ENCODE results near the gene SDF2L1. TPM values are rescaled to one million over a fixed set of nuclear protein-coding genes. Genes with fewer than 3 reads are reported as not detected.
"Not testable (repeated sequence)": the region's sequence is repeated elsewhere in the genome, so short reads cannot be mapped to it uniquely, and the experiment has no call there.

The SDF2L1 gene
- total RNA-seq, 2 donors from 2014 or later = 27.8 to 33.1 TPM

GRCh38 chr22:21679383-21679782 lies 37.3 kb downstream of the SDF2L1 start:
- intact Hi-C loops (cut with DNase I) = no loop called here
- no peak for DNase-seq (ENCODE audit: low spot score)

DNA sequence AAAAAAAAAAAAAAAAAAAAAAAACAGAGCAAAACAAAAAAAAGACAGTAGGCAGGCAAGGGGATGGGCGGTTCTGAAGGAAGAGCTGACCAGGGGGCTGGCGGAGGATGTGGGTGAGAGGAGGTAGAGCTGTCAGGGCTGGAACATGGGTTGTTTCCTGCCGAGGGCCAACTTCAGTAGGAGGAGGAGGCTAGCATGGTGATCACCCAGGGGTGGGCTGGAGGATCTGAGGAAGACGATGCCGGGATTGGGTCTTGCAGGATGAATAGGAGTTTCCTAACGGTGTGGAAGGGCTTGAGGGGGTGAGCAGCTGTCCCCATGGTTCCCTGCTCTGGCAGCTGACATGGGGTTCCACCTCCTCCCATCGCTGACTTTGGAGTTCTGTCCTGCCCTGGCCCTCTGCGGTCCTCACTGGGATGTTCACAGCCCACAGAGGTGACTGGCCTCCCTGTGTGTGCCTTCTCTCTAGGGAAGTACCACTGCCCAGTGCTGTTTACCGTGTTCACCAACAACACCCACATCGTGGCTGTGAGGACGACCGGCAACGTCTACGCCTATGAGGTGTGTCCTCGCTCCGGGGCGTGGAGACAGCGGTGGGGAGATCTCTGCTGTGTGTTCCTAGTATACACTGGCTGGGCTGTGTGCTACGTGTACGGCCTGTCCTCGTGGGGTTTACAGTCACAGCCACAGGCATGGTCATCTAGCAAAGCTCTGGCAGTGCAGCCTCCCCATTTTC lies 38.9 kb downstream of the SDF2L1 start:
- no peak for DNase-seq (ENCODE audit: low spot score)
- intact Hi-C loops (cut with DNase I) = no loop called here

DNA sequence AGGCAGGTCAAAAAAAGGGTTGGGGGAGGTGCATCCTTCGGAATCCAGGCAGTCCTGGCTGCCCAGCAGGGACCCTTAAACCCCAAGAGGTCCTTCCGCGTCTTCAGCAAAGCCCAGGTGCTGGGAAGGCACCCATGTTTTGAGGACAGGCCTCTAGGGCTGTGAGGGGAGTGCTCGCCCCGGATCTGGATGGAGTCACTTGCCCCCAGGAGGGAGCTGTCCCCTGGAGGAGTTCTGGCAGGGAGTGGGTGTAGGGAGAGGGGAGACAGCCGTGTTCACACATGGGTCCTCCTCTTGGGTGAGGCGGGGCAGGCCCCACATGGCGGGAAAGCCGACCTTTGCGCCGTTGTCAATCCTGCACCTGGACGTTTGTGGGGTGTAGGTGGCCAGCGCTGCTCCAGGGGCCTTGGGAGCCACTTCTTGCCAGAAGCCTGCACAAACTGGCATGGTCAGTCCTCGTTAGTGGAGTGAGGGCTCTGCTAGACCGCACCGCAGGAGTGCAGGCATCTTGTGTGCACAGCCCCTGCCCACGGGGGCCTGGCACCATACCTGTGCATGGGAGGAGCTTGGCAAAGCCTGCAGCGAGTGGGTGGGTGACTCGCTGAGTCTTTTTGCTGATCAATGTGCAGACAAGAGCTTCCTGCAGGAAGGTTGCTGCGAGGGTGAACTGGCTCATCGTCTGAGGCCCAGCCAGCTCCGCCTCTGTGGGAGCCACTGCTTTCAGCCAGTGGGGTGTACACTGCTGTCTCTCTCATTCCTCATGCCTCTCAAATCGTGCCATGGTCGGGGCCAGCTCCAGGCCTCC lies 39.7 kb downstream of the SDF2L1 start:
- intact Hi-C loops (cut with DNase I) = no loop called here
- no peak for DNase-seq (ENCODE audit: low spot score)

GRCh38 chr22:21682385-21683175 lies 40.5 kb downstream of the SDF2L1 start:
- DNase-seq (ENCODE audit: low spot score) = no peak
- intact Hi-C loops (cut with DNase I) = no loop called here

DNA sequence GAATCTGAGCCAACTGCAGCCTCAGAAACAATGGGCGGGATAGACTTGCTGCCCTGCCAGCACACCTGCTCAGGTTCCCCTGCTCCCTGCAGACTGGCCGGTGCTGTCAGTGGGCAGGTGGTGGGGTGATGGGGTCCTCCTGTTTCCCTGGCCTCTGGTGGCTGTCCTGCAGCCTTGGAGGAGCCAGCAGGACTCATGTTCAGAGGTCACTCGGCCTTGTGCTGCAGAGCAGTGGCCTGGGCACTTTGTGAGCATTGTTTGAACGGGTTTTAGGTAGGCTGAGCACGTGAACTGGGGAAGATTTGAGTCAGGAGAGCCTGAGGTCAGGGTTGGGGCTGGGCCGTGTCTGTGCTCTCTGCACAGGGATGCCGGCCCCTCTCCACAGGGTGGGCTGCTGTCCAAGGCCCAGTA lies 41.3 kb downstream of the SDF2L1 start:
- intact Hi-C loops (cut with DNase I) = no loop called here
- DNase-seq (ENCODE audit: low spot score) = no peak

DNA sequence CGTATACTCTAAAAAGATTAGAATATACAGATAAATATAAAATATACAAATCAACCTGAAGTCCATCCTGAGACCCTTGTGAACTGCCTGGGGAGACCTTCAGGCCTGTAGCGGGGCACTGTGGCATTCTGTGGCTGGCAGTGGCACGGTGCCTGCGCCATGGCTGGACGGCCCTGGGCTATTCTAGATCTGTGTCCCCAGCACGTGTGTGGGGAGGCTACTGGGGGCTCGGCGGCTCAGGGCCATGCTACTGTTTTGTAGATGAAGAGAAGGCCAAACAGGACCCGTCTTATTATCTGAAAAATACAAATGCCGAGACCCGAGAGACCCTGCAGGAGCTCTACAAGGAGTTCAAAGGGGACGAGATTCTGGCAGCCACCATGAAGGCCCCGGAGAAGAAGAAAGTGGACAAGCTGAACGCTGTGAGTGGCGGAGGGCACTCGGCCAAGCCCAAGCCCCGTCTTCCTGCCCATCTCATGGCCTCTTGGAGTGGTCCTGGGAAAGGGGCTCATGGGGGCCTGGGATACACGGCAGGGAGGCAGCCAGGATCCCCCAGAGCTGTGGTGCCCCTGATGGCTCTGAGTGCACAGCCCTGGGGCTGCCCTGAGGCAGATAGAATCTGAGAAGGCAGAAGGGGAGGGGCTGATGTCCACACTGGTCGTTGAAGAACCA lies 42.5 kb downstream of the SDF2L1 start:
- intact Hi-C loops (cut with DNase I) = no loop called here
- no peak for DNase-seq (ENCODE audit: low spot score)

- DNase-seq (ENCODE audit: low spot score) = no peak
- intact Hi-C loops (cut with DNase I) = no loop called here
These were observed 43.0 kb downstream of the SDF2L1 start for GRCh38 chr22:21685164-21685513.

DNA sequence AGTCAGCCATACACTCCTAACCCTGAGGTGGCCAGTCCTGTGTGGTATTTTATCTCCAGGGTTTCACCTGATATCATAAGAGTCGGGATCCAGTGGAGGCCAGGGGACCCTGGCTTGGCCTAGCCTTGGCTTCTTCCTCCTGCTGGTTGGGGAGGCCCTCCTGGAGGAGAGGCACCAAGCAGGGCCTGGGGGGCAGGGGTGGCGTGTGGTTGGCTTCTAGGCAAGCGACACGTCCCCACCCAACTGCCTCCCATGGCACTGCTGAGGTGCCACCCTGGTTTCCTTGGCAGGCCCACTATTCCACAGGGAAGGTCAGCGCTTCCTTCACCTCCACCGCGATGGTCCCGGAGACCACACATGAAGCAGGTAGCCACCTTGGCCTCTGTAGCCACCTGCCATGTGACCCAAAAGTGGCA lies 44.1 kb downstream of the SDF2L1 start:
- no peak for DNase-seq (ENCODE audit: low spot score)
- intact Hi-C loops (cut with DNase I) = no loop called here

DNA sequence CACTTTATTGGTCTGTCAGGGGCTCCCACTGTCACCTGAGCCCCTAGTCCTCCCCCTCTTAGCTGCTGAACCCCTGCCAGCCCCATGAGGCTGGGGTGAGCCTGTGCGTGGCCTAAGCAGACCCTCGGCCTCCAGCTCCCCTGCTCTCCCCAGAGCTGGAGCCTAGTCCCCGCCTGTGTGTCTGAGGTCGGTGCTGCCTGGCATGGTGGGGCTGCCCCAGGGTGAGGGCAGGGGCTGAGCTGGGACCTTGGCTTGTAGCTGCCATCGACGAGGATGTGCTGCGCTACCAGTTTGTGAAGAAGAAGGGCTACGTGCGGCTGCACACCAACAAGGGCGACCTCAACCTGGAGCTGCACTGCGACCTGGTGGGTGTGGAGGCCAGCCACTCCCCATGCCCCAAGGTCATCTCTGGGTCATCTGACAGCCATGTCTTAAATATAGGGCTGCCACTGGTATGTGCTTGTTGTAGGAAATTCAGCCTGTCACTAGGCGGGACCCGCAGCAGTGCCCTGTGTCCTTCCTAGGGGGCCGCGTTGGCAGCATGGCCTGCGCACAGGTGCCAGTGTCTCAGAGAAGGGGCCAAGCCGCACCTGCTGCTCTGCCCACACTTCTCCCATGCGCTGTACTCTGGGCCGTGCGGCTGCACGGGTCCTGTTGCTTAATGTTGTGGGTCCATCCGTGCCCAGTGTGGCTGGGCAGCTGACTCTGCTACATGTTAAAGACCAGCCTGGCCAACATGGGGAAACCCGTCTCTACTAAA lies 44.7 kb downstream of the SDF2L1 start:
- intact Hi-C loops (cut with DNase I) = no loop called here
- DNase-seq (ENCODE audit: low spot score) = no peak

DNA sequence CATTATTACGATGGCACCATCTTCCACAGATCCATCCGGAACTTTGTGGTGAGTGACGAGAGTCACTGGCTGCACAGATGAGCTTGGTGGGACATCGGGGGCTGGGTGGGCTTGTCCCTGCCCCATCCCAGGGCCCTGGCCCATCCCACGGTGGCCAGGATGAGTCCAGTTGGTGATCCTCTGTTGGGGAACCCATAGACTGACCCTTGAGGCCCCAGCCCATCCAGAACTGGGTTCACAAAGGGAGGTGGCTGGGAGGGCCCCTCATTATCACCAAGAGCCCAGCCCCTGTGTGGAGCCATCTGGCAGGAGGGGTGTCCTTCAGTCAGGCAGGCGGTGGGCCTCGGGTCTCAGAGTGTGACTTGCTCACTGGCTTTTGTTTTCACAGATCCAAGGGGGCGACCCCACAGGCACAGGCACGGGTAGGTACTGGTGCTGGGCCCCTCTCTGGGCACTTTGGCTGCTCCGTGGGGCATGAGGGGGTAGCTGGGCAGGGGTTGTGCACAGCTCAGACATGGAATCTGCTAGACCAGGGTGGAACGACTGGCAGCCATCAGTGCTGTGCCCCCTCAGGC lies 45.7 kb downstream of the SDF2L1 start:
- intact Hi-C loops (cut with DNase I) = no loop called here
- DNase-seq (ENCODE audit: low spot score) = no peak

DNA sequence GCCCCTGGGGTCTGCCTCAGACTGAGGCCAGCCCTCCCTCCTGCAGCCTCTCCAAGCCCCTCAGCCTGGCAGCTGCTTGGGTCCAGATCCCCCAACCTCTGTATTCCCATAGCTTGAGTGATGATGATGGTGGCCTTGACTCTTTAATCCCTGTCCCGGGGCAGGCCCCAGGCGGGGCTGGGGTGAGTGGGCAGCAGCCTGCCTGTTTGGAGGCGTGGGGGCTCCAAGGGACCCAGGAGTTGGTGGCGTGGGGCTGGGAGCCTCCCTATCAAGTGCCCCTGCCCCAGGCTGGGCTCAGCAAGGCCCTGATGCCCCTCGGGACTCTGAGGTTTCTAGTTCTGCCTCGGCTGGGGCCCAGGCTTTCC lies 46.2 kb downstream of the SDF2L1 start:
- DNase-seq (ENCODE audit: low spot score) = no peak
- intact Hi-C loops (cut with DNase I) = no loop called here

GRCh38 chr22:21688706-21689381 lies 46.7 kb downstream of the SDF2L1 start:
- intact Hi-C loops (cut with DNase I) = no loop called here

DNA sequence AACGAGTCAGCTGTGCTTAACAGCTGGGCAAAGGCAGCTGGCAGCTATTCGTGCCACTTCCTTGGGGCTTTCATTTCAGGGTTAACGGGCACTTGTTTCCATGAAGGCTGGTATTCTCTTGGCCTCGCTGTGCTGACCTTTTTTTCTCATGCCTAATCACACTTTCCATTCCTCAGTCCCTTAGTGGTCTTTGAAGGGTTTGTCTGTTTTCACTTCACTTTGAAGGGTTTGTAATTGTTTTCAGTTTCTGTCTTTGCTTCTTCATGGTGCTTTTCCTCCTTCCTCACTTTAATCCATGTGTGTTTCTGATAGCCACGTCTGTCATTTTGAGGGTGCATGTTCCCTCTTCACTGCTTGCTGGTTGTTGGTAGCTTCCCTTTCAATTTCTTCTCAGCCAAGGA lies 48.3 kb downstream of the SDF2L1 start:
- no peak for DNase-seq (ENCODE audit: low spot score)
- intact Hi-C loops (cut with DNase I) = no loop called here

More at GRCh38 chr22:21688706-21689381, 46.7 kb downstream of the SDF2L1 start:
- DNase-seq (ENCODE audit: low spot score) = peak; percentile 77

- intact Hi-C loops (cut with DNase I) = no loop called here
- no peak for DNase-seq (ENCODE audit: low spot score)
These were observed 49.7 kb downstream of the SDF2L1 start for GRCh38 chr22:21691816-21692215.

- intact Hi-C loops (cut with DNase I); DNase-seq (ENCODE audit: low spot score): not testable (repeated sequence)
These were observed 50.8 kb downstream of the SDF2L1 start for GRCh38 chr22:21692856-21693255.

GRCh38 chr22:21693333-21693998 lies 51.4 kb downstream of the SDF2L1 start:
- intact Hi-C loops (cut with DNase I) = no loop called here
- peak; percentile 78 for DNase-seq (ENCODE audit: low spot score)
